CD4-positive, alpha-beta memory T cell (primary cell): ENCODE data around the gene MICAL3. TPM values are rescaled to one million over a fixed set of nuclear protein-coding genes. Genes with fewer than 3 reads are reported as not detected.
"Not testable (repeated sequence)": the region's sequence is repeated elsewhere in the genome, so short reads cannot be mapped to it uniquely, and the experiment has no call there.

Source experiments
- CTCF ChIA-PET: fragments of 350-600 bp; sonication (Branson Sonifier 250); formaldehyde crosslinking; loops from one replicate; lab custom pipeline; 2021; ENCODE audit warnings: inconsistent platforms; ENCODE audit not compliant: partially characterized antibody; lab: Charles Lee
- POLR2A ChIA-PET: fragments of 350-600 bp; sonication (Branson Sonifier 250); formaldehyde crosslinking; loops from one replicate; lab custom pipeline; 2021; ENCODE audit not compliant: partially characterized antibody; lab: Charles Lee
- DNase-seq, 5 donors: peaks; one replicate each; pipeline versions ENCODE4 v3.0.0 to v3.0.0-alpha.2; 2020 to 2022; ENCODE audit warnings: mixed read lengths in 1 of 5
- H3K27ac ChIP-seq: one replicate; pipeline ENCODE4 v1.7.0; 2013; ENCODE audit warnings: low read depth, low read length
- H3K27me3 ChIP-seq: 2 replicates; pipeline ENCODE4 v1.7.0; 2013; ENCODE audit warnings: mild to moderate bottlenecking, low read length, moderate library complexity; ENCODE audit not compliant: insufficient read depth
- H3K36me3 ChIP-seq: 2 replicates; pipeline ENCODE4 v1.7.0; 2013; ENCODE audit warnings: mild to moderate bottlenecking, low read length, moderate library complexity; ENCODE audit not compliant: insufficient read depth
- H3K4me1 ChIP-seq: 2 replicates; pipeline ENCODE4 v1.7.0; 2013; ENCODE audit warnings: mild to moderate bottlenecking, low read length, moderate library complexity; ENCODE audit not compliant: insufficient read depth
- H3K4me3 ChIP-seq, 2 donors: one replicate each; pipeline ENCODE4 v1.7.0; 2013; ENCODE audit warnings: low read length in 2 of 2, mild to moderate bottlenecking in 1 of 2
- H3K9me3 ChIP-seq, 2 donors: one replicate each; pipeline ENCODE4 v1.7.0; 2013; ENCODE audit warnings: low read length in 2 of 2, control low read depth in 1 of 2; ENCODE audit not compliant: control insufficient read depth in 1 of 2
- H3K27ac Mint-ChIP-seq, 7 donors: one replicate each; pipeline ENCODE4 v1.8.0; 2020 to 2021; ENCODE audit warnings: mixed read lengths in 7 of 7, mild to moderate bottlenecking in 6 of 7, inconsistent platforms in 3 of 7, moderate library complexity in 3 of 7
- H3K27me3 Mint-ChIP-seq, 2 donors: one replicate each; pipeline ENCODE4 v1.8.0; 2020 to 2021; ENCODE audit warnings: mixed read lengths in 2 of 2
- H3K36me3 Mint-ChIP-seq, 2 donors: one replicate each; pipeline ENCODE4 v1.8.0; 2020 to 2021; ENCODE audit warnings: mixed read lengths in 2 of 2, inconsistent platforms in 1 of 2, mild to moderate bottlenecking in 1 of 2
- H3K4me1 Mint-ChIP-seq, 4 donors: one replicate each; pipeline ENCODE4 v1.8.0; 2020 to 2021; ENCODE audit warnings: mixed read lengths in 4 of 4, mild to moderate bottlenecking in 1 of 4
- H3K4me3 Mint-ChIP-seq, 8 donors: one replicate each; pipeline ENCODE4 v1.8.0; 2020 to 2021; ENCODE audit warnings: mixed read lengths in 8 of 8, mild to moderate bottlenecking in 7 of 8, moderate library complexity in 6 of 8, inconsistent platforms in 3 of 8
- H3K9me3 Mint-ChIP-seq, 8 donors: one replicate each; pipeline ENCODE4 v1.8.0; 2020 to 2021; ENCODE audit warnings: mixed read lengths in 8 of 8, mild to moderate bottlenecking in 5 of 8, inconsistent platforms in 3 of 8, moderate library complexity in 1 of 8
- intact Hi-C: fragments of 100-400 bp; cut with micrococcal nuclease; formaldehyde crosslinking; loops from one replicate; pipeline ENCODE4 v1.15.1; 2023
- polyA plus RNA-seq, 2 donors: library from polyadenylated mRNA; unstranded; fragments of 300-500 nt; fragmentation: Illumina TruSeq; gene quantifications; one replicate each; pipeline ENCODE4 v1.2.3, GENCODE V29; 2021
- total RNA-seq, 2 experiments: library from RNA; stranded (reverse); gene quantifications; one replicate each; pipeline ENCODE4 v1.2.3, GENCODE V29; 2021

MICAL3 gene
- total and polyA plus RNA-seq, 4 experiments from 2014 or later, result 0.97 to 28.9 (median 14.4) TPM

DNA sequence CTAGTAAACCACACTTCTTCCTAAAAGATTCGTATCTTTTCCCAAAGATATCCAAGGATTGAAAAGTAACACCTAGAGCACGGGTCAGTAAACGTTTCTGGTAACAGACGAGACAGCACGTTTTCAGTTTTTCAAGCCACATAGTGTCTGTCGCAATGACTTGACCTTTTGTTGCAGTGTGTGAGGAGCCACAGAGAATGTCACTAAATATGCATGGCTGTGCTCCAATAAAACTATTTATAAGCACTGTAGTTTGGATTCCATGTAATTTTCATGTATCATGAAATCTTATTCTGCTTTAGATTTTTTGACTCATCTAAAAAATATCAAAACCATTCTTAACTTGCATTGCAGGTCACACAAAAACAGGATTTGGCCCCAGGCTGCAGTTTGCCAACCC lies 18.3 kb upstream of the MICAL3 start:
- Histone ChIP-seq H3K27me3 (no peaks in the 10 kb centered on the region), H3K36me3 (no peaks in the 10 kb centered on the region), H3K4me3 (no peak overlapping the region), H3K27ac (no peak overlapping the region), H3K9me3 (no peaks in the 10 kb centered on the region), H3K4me1 (no peaks in the 10 kb centered on the region)
- POLR2A ChIA-PET, result no interaction called here
- DNase-seq, result no peak
- Mint-ChIP-seq H3K36me3 (no peaks in the 10 kb centered on the region), H3K4me1 (no peaks in the 10 kb centered on the region), H3K9me3 (peaks cover 0 to 2% (median 0%) of the 10 kb centered on the region in 8 donors), H3K4me3 (no peak overlapping the region), H3K27me3 (peaks cover 0 to 2% of the 10 kb centered on the region in 2 donors), H3K27ac (no peak overlapping the region)
- intact Hi-C loops, result no loop called here
- CTCF ChIA-PET, result no interaction called here

DNA sequence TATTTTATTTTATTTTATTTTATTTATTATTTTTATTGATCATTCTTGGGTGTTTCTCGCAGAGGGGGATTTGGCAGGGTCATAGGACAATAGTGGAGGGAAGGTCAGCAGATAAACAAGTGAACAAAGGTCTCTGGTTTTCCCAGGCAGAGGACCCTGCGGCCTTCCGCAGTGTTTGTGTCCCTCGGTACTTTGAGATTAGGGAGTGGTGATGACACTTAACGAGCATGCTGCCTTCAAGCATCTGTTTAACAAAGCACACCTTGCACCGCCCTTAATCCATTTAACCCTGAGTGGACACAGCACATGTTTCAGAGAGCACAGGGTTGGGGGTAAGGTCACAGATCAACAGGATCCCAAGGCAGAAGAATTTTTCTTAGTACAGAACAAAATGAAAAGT lies 16.5 kb upstream of the MICAL3 start:
- H3K27ac Mint-ChIP-seq, intact Hi-C loops, H3K27ac ChIP-seq, H3K9me3 ChIP-seq, H3K36me3 Mint-ChIP-seq, CTCF ChIA-PET, POLR2A ChIA-PET, H3K36me3 ChIP-seq, H3K4me3 Mint-ChIP-seq, H3K9me3 Mint-ChIP-seq, H3K4me1 ChIP-seq, H3K27me3 ChIP-seq, H3K4me3 ChIP-seq, DNase-seq, H3K27me3 Mint-ChIP-seq, H3K4me1 Mint-ChIP-seq: not testable (repeated sequence)

DNA sequence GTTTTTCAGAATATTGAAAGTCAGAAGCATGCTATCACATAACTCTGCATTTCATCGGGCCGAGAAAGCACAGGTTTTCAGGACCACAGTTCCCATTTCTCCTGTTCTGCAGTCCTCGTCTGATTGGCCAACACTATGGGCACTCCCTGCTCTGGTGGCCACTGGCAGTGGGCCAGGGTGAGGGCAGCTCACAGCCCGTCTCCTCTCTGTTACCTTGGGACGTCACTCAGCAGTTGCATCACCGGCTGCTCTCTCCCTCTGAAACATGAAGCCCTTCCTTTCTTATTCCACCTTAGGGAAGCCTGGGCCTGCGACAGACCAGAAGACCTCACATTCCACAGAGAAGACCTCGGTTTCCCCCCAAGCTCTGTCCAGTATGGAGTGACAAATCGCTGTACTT lies 11.4 kb upstream of the MICAL3 start:
- Histone ChIP-seq H3K36me3 (no peaks in the 10 kb centered on the region), H3K9me3 (no peaks in the 10 kb centered on the region), H3K27ac (no peak overlapping the region), H3K4me3 (no peak overlapping the region), H3K4me1 (no peaks in the 10 kb centered on the region), H3K27me3 (no peaks in the 10 kb centered on the region)
- no peaks in the 10 kb centered on the region for H3K9me3 Mint-ChIP-seq
- intact Hi-C loops, result no loop called here
- no peak for DNase-seq
- ChIA-PET CTCF (no interaction called here), POLR2A (no interaction called here)
- no peaks in the 10 kb centered on the region for H3K36me3 Mint-ChIP-seq
- no peak overlapping the region for H3K27ac Mint-ChIP-seq
- H3K27me3 Mint-ChIP-seq, result peaks cover 0 to 8% of the 10 kb centered on the region in 2 donors
- no peaks in the 10 kb centered on the region for H3K4me1 Mint-ChIP-seq
- H3K4me3 Mint-ChIP-seq, result no peak overlapping the region

DNA sequence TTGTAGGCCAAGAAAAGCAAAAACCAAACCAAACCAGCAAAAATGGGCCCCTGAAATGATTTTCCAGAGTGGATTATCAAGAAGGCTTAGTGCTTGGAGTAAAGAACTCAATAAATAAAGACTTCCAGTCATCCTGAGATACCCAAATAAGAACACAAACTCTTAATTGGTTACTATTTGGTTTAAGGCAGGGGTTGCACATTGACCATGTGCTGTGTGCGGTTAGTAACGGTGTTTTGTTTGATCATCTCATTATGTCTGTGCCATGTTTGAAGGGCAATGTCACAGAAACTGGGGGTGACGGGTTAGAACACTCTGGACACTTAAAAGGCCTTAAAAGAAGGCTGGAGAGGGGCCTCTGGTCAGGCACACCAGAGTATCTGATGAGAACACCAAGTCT lies 9.7 kb upstream of the MICAL3 start:
- no peak for DNase-seq
- no peak overlapping the region for H3K4me3 Mint-ChIP-seq
- H3K4me1 ChIP-seq, result no peaks in the 10 kb centered on the region
- no peak overlapping the region for H3K4me3 ChIP-seq
- ChIA-PET CTCF (no interaction called here), POLR2A (no interaction called here)
- H3K4me1 Mint-ChIP-seq, result no peaks in the 10 kb centered on the region
- intact Hi-C loops, result no loop called here
- H3K27me3 Mint-ChIP-seq, result peaks cover 0 to 11% of the 10 kb centered on the region in 2 donors
- no peaks in the 10 kb centered on the region for H3K9me3 ChIP-seq
- no peak overlapping the region for H3K27ac ChIP-seq
- H3K36me3 ChIP-seq, result no peaks in the 10 kb centered on the region
- H3K27ac Mint-ChIP-seq, result no peak overlapping the region
- no peaks in the 10 kb centered on the region for H3K27me3 ChIP-seq
- no peaks in the 10 kb centered on the region for H3K9me3 Mint-ChIP-seq
- H3K36me3 Mint-ChIP-seq, result no peaks in the 10 kb centered on the region

DNA sequence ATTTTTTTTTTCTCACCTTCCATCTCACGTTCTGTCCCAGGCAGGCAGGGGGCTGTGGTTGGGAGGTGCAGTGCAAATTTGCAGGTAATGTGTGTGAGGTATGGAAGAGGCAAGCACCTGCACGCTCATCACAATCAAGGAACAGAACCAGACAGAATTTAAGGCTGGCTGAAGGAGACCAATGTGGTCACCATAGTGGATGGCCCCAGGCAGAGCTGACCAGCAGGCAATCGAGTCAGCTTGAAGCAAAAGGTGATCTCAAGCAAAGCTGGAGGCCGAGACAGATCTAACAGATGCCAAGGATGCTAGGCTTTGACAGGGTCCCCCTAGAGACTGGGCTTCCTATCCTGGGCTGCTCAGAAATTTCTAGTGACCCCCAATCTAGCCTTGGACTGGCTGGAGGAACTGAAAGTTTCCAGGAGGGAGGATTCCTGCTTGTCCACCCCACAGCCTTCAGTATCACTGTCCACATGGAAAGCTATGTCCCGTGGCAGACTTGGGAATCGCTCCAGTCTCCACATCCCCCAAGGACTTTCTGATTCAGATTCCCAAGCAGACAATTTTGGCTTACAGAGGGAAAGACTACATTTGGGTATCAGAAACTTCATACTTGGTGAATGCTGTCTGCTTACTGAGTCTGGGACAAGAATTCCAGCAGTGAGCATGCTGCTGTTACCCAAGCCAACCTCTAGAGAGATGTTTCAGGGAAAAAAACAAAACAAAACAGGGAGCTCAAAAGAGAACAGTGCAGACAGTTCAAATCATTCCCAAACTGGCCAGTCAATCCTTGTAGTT lies 9.0 kb upstream of the MICAL3 start:
- no peaks in the 10 kb centered on the region for H3K27me3 ChIP-seq
- no peaks in the 10 kb centered on the region for H3K9me3 Mint-ChIP-seq
- no peaks in the 10 kb centered on the region for H3K36me3 ChIP-seq
- H3K4me3 Mint-ChIP-seq, result no peak overlapping the region
- no peaks in the 10 kb centered on the region for H3K36me3 Mint-ChIP-seq
- no peak overlapping the region for H3K4me3 ChIP-seq
- peaks cover 0 to 11% of the 10 kb centered on the region in 2 donors for H3K27me3 Mint-ChIP-seq
- no peaks in the 10 kb centered on the region for H3K4me1 ChIP-seq
- CTCF ChIA-PET, result no interaction called here
- no peak for DNase-seq
- POLR2A ChIA-PET, result interaction anchor here (0.6 kb wide), 1 partner anchor 168 kb away, joined by 3 read pairs; no protein-coding TSS in a partner anchor
- H3K9me3 ChIP-seq, result no peaks in the 10 kb centered on the region
- H3K27ac Mint-ChIP-seq, result no peak overlapping the region
- no peak overlapping the region for H3K27ac ChIP-seq
- intact Hi-C loops, result no loop called here
- H3K4me1 Mint-ChIP-seq, result no peaks in the 10 kb centered on the region

DNA sequence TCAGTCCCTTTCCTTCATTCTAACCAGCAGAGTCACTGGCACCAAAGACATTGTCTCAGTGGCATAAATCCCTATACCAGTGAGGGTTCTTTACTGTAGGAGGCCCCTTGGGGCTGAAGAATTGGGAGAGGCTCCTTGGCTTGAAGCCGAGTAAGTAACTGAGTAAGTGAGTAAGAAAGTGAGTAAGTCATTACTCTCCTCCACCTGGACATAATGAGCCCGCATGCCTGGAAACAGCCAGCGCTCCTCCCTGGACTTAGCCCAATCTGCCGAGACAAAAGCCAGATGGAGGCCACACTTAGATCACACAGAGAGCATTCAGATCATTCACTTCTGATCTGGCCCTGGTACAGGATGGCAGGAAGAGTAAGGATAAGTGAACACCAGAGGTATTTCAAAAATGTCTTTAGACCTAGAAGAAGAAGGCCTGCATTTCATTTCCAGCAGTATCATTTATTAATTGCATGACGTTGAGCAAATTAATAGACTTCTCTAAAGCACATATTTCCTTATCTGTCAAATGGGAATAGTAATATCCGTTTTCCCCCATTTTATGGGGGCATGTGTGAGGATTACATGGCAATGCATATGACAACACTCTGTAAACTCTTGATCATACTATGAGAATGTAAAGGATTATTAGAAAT lies 8.2 kb upstream of the MICAL3 start:
- H3K4me1 Mint-ChIP-seq, result no peaks in the 10 kb centered on the region
- no peak overlapping the region for H3K27ac Mint-ChIP-seq
- Histone ChIP-seq H3K36me3 (no peaks in the 10 kb centered on the region), H3K9me3 (no peaks in the 10 kb centered on the region), H3K4me3 (no peak overlapping the region), H3K4me1 (no peaks in the 10 kb centered on the region), H3K27ac (no peak overlapping the region), H3K27me3 (no peaks in the 10 kb centered on the region)
- DNase-seq, result no peak
- POLR2A ChIA-PET, result interaction anchor here (0.6 kb wide), 1 partner anchor 167 kb away, joined by 3 read pairs; no protein-coding TSS in a partner anchor
- no peaks in the 10 kb centered on the region for H3K9me3 Mint-ChIP-seq
- no peak overlapping the region for H3K4me3 Mint-ChIP-seq
- intact Hi-C loops, result no loop called here
- H3K27me3 Mint-ChIP-seq, result peaks cover 0 to 11% of the 10 kb centered on the region in 2 donors
- CTCF ChIA-PET, result no interaction called here
- H3K36me3 Mint-ChIP-seq, result no peaks in the 10 kb centered on the region

DNA sequence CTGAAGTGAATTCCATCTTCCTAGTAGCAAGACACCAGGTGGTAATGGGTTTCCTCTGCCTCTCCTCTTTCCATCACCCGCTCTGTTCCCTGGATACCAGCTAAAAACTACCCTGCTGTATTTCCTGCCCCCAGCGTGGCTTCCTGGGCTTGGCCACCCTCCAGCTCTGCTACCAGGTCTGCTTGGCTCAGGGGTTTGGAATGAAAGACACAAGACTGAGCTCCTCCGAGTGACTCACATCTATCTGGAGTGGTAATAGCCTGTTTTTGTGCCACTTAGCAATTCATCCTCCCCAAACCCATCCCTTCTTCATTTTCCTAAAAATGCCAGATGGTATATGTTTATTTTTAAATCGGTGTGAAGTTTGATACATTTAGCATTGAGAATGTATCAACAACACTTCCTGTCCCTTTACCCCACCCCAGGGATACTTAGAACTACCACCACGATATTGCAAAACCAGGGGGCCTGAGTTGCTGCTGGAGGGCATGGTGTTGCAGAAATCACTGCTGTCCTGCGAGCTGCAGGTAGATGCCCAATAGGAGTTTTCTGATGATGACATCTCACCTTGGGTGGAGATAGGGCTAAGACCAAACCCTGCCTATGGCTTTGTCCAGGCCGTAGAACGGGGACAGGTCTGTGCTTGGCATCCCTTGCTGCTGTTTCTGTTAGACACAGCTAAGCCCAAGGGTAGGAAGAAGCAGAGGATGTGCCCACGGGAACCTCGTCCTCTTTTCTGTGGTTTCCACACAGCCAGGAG lies 7.5 kb upstream of the MICAL3 start:
- no peak for DNase-seq
- CTCF ChIA-PET, result interaction anchor here (1.4 to 1.9 kb wide), 2 partner anchors 36 to 44 kb away, joined by 3 to 6 read pairs; no protein-coding TSS in a partner anchor
- Histone ChIP-seq H3K9me3 (no peaks in the 10 kb centered on the region), H3K36me3 (no peaks in the 10 kb centered on the region), H3K27me3 (no peaks in the 10 kb centered on the region), H3K27ac (no peak overlapping the region), H3K4me1 (no peaks in the 10 kb centered on the region), H3K4me3 (no peak overlapping the region)
- Mint-ChIP-seq H3K4me3 (no peak overlapping the region), H3K9me3 (no peaks in the 10 kb centered on the region), H3K36me3 (no peaks in the 10 kb centered on the region), H3K4me1 (no peaks in the 10 kb centered on the region), H3K27ac (no peak overlapping the region), H3K27me3 (peaks cover 4 to 12% of the 10 kb centered on the region in 2 donors)
- intact Hi-C loops, result no loop called here
- POLR2A ChIA-PET, result no interaction called here
